Stimulated activated CD8-positive, alpha-beta memory T cell treated with anti-CD3 and anti-CD28 coated beads, Interleukin-15, amount 100 ng/mL, for 4 hours (primary cell): Measurements from ENCODE around the gene PLXNA4.

Experiments used
- DNase-seq, 2 donors: peaks; one replicate each; pipeline ENCODE4 v3.0.0-alpha.2; 2020; ENCODE audit warnings: low read depth in 2 of 2

The PLXNA4 gene

GRCh38 chr7:132562690-132563089 lies 13.6 kb downstream of the PLXNA4 start:
- DNase-seq, result no peak

DNA sequence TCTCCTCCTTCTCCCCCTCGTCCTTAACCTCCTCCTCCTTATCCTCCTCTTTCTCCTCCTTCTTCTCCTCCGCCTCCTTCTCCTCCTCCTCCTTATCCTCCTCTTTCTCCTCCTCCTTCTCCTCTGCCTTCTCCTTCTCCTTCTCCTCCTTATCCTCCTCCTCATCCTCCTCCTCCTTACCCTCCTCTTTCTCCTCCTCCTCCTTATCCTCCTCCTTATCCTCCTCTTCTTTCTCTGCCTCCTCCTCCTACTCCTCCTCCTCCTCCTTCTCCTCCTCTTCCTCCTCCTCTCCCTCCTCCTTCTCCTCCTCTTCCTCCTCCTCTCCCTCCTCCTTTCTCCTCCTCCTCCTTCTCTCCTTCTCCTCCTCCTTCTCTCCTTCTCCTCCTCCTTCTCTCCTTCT lies 14.5 kb downstream of the PLXNA4 start:
- no peak for DNase-seq

DNA sequence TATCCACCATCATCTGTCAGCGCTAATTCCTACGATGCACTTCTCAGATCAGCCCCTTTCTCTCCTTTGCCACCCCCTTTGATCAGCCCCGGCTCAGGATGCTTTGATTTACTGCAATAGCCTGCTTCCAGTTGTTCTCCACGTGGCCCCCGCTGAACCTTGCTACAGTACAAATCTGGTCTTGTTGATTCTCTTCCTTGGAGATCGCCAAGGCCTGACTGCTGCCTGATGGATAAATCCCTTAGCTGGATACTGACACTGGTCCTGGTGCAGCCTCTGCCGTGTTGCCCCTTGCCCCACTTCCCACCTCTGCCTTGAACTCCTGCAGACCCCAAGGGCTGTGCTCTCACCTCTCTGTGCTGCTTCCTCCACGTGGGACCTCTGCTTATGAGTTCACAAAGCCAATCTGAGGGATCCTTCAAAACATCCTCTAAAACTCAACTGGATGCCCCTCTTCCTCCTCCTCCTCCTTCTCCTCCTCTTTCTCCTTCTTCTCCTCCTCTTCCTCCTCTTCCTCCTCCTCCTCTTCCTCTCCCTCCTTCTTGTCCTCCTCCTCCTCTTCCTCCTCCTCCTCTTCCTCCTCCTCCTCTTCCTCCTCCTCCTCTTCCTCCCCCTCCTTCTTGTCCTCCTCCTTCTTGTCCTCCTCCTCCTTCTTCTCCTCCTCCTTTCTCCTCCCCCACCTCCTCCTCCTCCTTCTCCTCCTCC lies 15.3 kb downstream of the PLXNA4 start:
- no peak for DNase-seq

DNA sequence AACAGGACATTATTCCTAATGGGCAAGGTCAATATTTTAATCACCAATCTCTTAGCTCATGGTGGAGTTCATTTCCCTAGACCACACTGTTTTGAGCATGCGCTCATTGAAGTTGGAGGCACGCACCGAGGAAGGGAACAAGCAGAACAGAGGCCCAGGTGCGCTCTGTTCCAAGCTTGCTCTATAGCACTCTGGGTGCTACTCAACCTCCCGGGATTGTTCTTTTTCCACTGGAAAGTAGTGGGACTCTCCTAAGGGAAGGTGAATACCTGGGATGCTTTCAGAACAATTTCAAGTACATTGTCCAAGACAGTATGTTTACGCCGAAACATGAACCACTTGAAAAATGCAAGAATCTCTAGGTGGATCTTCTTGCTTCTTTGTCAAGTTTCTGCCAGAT lies 16.2 kb downstream of the PLXNA4 start:
- no peak for DNase-seq

- DNase-seq, result no peak
Measured at GRCh38 chr7:132558815-132559214, 17.5 kb downstream of the PLXNA4 start.

- no peak for DNase-seq
Measured at GRCh38 chr7:132557489-132558044, 18.7 kb downstream of the PLXNA4 start.

DNA sequence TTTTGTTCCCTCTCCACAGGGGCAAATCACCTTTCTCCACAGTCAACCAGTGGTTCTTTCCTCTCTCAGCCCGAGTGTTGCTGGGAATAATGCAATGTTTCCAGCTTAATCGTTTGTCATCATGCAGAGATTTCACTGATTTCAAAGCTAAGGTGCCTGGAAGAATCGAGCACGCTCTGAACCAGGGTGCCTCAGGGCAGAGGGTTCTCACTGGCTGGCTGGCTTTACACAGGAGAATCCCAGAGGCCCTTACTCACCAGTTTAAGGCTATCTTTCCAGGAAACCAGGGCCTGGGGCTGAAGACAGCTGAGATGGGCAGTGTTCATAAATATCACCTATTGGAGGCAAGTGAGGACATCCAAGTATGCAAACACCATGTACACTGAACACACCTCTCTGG lies 21.8 kb downstream of the PLXNA4 start:
- no peak for DNase-seq

DNA sequence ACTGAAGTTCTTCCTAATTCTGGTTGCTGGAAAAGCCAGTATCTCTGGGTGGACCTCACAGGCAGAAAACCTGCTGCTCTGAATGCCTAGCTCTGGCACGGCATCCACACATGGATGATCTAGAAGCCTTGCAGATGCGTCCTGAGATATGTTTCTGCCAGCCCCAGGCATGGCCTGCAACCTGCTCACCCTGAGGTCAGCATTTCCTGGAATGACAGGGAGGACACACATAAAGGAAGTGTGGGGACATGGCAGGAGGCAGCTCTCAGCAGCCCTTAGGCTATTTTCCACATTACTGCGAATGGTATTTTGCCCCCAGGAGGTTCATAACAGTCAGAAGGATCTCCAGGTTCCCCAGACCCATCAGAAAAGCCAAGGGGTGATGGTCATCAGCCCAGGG lies 23.2 kb downstream of the PLXNA4 start:
- no peak for DNase-seq

DNA sequence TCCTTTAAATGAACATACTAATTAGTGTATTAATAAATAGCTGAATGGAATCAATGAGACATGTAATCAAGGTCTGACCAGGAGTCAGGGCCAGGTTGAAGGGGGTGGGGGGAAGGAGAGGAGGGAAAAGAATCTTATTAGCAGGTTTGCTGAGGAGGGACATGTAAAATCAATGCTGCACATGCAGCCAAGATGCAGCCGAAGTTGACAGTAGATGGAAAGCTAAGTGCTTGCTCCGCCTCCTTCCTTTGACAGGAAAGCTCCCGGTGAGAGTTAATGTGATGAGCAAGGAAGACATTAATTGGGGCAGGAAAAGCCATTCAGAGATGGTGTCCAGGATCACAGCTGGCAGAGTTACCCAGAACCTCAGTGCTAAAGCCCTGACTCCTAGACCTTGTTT lies 24.4 kb downstream of the PLXNA4 start:
- no peak for DNase-seq

DNA sequence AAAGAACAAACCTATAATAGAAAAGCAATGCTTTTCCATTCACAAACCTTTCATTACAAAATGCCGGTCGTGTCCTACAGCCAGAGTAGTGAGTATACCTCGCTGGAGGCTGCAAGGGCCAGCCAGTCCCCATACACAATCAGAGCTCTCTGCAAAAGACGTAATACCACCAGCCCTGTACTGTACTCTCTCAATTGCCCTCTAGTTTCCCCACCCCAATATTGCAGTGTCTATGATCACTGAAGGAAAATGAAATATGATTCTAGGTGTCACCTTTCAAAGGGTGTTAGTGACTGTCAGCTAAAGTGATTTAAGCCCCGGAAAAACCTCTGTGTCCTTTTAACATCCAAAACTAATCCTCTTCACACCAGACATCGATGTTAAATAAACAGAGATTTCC lies 24.8 kb downstream of the PLXNA4 start:
- no peak for DNase-seq

DNA sequence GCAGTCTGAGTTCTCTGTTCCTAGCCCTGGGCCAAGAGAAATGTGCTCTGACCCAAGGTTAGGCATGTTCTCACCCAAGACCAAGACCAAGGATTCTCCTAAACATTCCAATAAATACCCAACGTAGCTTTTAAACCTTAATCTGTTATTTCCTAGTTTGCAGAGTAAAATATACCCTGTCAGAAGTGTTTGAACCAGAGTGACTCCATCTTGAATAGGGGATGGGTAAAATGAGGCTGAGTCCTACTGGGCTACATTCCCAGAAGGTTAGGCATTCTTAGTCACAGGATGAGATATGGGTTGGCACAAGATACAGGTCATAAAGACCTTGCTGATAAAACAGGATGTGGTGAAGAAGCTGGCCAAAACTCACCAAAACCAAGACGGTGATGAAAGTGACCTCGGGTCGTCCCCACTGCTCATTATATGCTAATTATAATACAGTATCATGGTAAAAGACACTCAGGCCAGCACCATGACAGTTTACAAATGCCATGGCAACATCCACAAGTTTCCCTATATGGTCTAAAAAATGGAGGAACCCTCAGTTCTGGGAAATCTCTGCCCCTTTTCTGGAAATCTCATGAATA lies 27.7 kb downstream of the PLXNA4 start:
- DNase-seq, result no peak

GRCh38 chr7:132547821-132548220 lies 28.4 kb downstream of the PLXNA4 start:
- no peak for DNase-seq

DNA sequence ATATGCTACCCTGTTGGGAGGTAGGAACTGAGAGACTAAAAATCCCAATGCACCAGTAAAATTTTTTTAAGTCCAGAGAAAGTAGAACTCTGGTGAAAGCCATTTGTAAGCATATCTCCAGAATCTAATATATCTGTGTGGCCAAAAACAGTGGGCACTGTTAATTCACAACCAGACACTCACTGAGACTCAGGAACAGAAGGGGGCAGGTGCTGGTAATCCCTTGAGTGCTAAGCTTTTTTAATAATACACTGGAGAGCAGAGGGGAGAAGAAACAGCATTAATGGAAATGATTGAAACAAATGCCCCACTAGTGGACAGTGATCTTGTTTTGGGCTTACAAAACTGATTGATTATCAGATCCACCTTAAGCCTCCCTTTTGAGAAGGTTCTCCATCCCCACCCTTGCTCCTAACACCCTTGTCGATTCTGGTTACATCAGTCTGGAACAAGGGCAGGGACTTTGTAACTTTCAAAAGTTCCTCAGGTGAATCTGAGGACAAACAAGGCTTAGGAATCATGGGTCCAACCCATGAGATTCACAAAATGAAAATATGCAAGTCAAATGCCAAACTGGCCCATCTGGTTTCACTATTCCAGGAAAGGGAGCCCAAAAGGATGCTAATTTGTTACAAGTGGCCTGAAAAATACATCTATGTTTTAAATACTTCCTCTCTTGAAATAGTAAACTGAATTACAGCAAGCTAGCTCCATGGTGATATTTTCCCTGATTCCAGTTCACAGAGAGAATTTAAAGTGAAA lies 29.7 kb downstream of the PLXNA4 start:
- DNase-seq, result no peak

- no peak for DNase-seq
Measured at GRCh38 chr7:132545756-132546155, 30.5 kb downstream of the PLXNA4 start.

DNA sequence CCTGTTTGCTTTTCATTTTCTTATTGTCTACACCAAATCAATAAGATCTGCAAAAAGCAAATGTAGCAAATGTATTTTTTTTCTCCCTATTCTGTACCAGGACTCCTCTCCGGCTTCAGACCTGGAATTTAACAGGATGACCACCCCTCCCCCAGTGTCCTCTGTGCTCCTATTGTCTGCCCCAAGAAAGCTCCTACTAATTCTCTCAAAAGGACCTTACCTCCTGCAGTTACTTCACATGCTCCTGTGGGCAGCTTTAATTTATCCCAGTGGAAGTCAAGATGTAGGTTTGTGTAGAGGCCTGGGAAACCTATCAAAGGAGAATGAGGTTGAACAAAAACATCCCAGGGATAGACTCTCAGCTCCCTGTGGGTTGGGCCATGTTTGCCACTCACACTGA lies 31.3 kb downstream of the PLXNA4 start:
- no peak for DNase-seq

DNA sequence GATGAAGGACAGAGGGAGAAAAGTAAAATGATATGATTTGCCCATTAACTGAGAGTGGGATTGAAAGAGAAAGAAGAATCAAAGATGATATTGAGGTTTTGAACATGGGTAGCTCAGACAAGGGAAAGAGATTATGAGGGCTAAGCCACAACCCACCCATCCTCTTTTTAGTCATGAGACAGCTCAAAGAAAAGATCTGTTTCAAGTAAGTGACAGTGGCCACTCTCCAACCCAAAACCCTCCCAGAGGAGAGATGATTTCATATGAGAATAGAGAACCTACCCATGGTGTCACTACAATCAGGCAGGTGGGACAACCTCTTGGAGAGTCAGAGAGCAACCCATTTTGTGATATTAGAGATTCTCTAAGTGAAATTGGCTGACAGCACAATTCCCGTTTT lies 32.2 kb downstream of the PLXNA4 start:
- no peak for DNase-seq

DNA sequence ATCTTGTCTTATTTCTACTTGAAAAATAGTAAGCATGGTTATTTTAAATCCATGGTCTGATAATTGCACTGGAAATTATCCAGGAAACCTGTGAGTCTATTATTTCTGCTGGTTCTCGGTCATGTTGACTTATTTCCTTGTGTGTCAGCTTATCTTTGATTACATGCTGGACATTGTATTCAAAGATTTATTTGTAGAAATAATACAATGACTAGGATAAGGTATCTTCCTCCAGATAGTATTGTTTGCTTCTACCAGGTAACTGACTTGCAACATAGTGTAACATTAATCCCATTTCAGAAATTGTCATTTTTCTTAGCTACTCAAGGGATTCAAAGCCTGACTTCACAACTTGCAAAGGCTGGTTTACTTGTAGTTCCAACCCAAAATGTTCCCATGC lies 33.4 kb downstream of the PLXNA4 start:
- DNase-seq, result no peak

DNA sequence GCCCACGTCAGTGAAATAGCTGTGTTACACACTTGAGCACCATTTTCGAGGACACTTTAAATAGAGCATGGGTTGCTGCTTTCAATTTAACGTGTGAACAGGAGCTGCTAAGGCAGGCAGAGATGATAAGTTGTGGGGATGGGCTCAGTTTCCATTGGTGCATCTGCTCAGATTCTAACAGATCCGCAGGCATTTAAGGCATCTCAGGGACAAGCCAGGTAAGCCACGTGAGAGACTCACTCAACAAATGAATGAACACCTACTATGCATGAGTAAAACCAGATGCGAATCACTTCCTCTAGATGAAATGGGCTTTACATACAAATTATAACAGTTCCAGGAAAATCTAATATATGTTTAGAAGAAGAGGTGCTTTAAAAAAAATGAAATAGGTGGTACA lies 34.6 kb downstream of the PLXNA4 start:
- no peak for DNase-seq

DNA sequence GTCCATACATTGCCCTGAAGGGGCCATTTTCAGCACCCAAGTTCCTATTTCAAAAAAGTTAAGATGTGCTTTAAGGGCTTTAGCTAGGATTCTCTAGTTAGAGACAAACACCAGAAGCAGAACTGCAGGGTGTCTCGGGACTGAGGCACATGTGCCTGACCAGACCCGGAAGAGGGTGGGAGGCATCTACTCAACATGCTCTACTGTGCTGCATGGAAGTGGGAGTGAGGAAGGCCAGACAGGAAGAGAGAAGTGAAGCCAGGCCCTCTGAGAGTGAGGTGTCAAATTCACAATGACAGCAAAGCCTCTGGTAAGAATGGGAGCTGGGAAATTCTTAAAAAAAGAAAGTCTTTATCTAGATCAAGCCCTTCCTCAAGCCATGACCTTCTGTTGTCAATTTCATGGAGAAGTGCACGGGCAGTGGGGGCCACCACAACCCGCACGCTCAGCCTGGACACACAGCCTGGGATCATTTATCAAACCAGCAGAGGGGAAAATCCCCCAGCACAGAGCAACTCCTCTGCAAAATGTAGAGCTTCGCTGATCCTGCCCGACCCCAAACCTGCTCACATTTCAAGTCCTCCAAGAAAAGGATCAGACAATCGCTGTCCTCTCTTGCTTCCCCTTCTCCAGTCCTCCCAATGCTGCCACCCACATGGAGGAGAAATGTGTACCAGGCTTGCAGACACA lies 38.7 kb downstream of the PLXNA4 start:
- no peak for DNase-seq

- DNase-seq, result no peak
Measured at GRCh38 chr7:132536654-132537395, 39.4 kb downstream of the PLXNA4 start.

- no peak for DNase-seq
Measured at GRCh38 chr7:132533916-132534315, 42.4 kb downstream of the PLXNA4 start.

DNA sequence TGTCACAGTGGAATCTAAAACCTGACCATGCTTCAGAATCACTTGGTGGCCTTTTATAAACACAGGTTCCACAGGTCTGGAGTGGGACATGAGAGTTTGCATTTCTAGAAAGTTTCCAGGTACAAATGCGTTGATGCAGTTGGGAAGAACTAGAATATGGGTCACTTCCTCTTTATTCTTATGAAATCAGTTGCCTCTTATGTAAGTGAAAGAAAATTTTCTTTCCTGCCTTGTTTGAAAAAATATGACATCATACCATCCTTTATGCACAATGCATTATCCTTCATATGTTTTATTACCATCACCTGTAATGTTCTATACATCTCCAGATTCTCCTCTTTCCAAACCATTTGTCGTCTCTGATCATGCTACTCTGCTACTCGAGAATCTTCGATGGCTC lies 44.0 kb downstream of the PLXNA4 start:
- no peak for DNase-seq
